HG02884 (cell line): ENCODE data around the gene FAM25C.
"Not testable (repeated sequence)": the region's sequence is repeated elsewhere in the genome, so short reads cannot be mapped to it uniquely, and the experiment has no call there.

Source experiments
- ATAC-seq: cut with Tn5 transposase; IDR thresholded peaks from one replicate; pipeline ENCODE4 v1.9.1; 2021; ENCODE audit warnings: mild to moderate bottlenecking, moderate library complexity; ENCODE audit not compliant: unreplicated experiment

FAM25C gene

DNA sequence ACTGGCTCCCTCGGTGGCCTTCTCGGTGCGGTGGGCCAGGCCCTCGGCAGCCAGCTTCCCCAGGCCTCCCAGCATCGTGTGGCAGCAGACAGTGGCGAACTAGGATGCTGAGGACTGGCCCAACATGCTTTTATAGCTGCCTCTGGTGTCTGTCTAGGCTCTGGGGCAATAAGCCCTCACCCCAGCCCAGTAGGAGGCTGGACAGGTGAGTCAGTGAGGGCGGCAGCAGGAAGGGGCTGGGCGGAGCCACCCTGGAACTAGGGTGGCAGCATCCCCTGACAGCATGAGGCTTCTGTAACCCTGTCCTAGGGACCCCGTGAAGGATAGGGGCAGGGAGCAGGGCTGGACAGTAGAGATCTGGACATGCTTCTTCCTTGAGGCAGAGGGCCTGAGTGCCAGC, at the start of gene FAM25C:
TSS of gene FAM25C (minus strand) at position 101 of the 400 bp plus-strand sequence. CDS start at position 75, 26 bp downstream.
- ATAC-seq: not testable (repeated sequence)

DNA sequence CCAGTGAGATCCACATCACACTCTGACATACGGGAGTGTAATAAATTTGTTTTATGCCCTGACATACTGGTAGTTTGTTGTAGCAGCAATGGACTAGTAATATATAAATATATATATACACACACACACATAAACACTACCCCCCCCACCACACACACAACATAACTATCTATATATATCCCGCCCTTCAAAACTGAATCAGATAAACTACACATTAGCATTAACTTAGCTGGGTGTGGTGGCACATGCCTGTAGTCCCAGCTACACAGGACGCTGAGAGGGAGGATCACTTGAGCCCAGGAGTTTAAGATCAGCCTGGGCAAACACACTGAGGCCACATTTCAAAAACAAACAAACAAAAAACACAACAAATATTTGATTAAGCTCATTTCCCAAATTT, 45.0 kb upstream of the FAM25C start:
- ATAC-seq: not testable (repeated sequence)

DNA sequence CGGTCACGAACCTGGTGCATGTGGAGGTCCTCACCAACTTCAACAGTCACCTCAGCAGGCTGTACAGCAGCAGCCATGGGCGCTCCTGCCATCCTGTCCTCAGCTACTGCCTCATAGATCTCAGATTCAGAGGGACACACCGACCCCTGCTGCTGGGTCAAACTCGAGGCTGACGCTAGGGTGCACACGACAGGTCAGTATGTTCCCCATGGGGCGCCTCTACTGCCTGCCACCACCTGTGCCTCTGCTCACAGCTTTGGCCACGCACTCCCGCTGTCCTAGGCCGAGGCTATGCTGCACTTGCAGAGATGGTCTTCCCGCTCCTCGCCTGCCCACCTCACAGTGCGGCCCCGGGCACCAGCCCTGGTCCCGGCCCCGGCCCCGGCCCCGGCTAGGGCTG, 31.8 kb upstream of the FAM25C start:
- ATAC-seq: not testable (repeated sequence)

DNA sequence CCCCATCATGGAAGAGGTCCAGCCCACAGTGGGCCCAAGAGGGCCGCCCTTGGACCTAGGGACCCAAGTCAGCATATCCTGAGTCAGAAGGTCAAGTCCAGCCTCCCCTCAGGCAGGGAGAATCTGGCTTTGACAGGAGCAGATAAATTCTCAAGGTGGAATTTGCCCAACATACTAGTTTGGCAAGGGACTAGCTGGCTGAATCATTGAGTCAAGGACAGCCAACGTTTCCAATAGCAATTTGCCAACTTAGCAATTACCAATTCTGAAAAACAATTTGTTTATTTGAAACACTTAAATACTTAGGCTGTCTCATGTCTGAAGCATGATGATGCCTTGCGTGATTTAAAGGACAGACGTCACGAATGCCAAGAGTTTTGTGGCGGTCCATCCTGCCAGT, 2.7 kb upstream of the FAM25C start:
- not testable (repeated sequence) for ATAC-seq

DNA sequence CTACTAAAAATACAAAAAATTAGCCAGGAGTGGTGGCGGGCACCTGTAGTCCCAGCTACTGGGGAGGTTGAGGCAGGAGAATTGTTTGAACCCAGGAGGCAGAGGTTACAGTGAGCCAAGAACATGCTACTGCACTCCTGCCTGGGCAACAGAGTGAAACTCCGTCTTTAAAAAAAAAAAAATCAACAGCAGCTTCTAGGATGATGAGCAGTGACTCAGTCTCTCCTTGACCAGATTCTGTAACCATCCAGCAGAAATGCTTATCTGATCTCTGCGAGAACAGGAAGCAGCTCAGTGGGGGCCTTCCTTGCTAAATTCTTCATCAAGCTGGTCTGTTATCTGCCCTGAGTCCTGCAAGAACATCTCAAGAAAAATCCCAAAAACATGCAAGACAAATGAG, 5.5 kb downstream of the FAM25C start:
- not testable (repeated sequence) for ATAC-seq

DNA sequence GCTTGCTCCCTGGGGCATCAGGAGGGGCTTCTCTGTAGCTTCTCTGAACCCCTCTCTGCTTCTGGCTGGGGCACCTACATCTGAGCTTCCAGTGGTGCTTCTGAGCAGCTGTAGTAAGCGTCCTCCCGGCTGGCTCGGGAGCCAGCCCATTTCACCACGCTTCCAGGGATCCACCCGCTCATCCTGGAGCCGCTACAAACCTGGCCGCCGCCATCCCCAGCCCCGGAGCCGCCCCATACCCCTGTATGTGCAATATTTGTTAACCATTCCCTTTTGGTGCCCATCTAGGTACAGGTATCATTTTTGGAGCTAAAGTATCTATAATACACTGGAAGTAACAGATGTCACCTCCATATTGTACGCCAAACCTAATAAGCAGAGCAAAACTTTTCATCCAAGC, 7.0 kb downstream of the FAM25C start:
- ATAC-seq: not testable (repeated sequence)

DNA sequence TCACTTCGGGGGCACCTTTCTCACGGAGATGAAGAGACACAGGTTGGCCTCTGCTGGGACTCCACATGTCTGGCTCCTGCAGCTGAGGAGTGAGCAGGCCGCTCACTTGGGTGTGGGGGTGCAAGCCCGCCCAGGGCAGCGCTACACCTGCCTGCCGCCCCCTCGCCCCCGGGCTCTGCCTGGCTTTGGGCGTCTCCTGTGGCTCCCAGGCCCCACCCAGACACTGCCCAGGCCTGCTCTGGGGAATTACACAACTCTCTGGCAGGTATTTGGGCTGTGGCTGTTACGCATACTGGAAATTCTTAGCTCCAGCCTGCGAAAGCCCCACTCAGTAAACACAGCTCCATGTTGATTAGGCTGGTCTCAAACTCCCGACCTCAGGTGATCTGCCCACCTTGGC, 7.9 kb downstream of the FAM25C start:
- ATAC-seq: not testable (repeated sequence)

DNA sequence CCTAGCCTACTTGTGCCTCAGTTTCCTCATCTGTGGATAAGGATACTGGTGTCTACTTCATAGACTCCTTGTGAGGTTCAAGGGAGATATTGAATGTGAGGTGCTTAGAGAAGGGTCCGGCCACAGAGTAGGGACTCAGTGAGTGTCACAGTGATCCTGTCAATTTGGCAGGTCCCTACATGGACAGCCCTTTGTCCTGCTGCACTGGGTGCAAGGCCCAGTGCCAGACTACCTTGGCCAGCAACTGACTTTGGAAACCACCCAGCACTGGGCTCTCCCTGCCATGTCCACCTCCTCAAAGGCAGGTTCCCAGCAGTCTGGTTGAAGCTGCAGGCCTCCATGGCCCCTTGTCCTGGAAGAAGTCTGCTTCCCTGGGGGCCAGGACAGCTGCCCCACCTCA, 9.5 kb downstream of the FAM25C start:
- ATAC-seq: not testable (repeated sequence)

DNA sequence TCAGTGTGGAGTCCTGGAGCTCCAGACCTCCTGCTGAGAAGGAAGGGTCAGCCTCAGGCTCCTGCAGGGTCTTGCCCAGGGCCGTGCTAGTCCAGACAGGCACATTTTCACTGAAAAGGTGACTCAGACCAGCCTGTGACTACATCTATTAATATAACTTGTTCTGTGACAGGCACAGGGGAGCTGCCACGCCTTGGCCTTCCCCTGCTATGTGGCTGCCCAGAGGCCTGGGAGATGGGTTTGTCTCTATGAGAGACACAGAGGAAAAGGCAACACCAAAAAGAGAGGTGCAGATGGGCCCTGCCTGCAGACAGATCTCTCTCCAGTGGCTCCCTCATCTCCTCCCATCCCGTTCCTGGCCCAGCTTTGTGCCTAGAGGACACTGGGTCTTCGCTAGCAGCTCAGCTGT, 10.0 kb downstream of the FAM25C start:
- not testable (repeated sequence) for ATAC-seq

DNA sequence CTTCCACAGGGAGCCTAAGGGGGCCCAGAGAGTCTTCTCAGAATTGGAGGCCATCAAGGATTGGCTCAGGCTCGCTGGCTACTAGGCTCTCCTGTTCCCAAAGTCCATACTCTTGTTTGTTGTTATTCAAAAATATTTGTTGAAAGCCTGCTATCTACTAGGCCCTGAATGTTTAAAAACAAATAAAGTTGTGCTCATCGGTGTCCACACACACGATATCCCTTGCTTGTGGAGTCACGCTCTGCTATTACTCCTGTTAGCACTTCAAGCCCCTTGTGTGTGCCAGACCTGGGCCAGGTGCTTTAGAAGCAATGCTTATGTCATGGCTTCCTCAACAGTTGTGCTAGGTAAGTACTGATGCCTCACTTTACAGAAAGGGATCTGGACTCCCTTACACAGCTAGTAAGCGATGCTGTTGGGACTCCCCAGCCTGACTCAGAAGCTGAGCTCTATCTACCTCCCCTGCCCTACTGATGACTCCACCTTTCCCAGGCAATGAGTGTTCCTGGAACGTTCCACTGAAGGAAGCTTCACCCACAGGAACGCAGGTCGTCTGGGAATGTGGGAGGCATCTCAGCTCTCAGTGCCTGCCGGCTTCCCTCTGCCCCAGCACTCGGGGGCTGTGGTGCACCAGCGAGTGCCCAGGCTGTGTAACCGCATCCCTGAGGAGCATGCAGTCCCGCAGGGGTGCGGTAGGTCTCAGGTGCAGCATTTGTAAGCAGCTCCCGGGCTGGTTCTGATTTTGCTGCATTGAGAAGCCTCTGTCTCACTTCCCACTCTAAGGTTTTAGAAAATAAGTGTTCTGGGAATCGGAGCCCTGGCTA, 10.7 kb downstream of the FAM25C start:
- not testable (repeated sequence) for ATAC-seq

DNA sequence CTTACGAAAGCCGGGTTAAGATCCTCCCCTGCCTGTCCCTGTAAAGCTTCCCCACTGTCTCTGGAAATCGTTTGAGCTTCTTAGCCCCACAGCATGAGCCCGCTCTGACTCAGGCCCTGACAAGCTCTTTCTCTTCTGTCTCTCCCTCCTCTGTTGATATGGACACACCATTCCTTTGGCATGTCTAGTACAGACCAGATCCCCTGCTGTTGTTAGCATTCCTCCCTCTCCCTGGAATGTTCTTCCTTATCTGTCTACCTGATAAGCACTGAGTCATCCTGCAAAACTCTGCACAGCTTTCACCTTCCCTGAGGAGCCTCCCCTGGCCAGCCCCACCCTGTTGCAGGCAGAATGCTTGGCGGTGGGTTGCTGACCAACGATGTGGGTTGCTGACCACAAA, 11.6 kb downstream of the FAM25C start:
- ATAC-seq: not testable (repeated sequence)

DNA sequence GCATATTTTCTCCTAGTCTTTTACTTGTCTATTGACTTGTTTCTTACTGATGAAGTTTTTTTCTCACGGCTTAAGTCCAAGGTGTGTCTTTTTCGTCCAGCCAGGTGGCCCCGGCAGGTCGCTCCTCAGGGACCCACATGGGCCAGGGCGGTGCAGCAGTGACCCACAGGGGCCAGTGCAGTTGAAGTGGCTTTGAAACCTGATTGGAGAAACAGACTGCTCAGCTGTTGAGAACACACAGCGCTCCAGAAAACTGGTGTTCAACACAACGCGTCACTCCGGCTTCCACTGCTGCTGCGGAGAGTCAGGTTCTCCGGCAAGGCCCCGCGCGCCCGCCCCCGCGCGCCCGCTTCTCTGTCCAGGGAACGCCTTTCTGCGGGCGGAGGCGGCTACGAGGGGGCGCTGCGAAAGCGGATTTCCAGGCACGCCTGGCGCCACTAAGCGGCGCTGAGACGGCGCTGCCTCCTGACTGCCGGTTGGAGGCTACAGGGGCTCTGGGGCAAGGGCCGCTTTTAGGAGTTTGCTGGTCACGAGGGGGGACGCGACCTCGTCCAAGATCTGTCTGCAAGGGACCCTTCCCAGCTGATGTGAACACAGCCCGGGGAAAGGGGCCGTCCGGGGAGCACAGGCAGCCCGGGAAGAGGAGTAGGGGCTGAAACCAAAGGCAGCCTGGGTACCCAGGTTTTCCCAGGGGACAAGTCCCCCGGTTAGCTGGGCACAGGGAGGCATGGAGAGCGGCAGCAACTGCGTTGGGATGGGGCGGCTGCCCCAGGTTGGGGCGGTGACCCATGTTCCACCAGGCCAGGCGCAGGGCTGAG, 13.0 kb downstream of the FAM25C start:
- ATAC-seq: peak; percentile 75

DNA sequence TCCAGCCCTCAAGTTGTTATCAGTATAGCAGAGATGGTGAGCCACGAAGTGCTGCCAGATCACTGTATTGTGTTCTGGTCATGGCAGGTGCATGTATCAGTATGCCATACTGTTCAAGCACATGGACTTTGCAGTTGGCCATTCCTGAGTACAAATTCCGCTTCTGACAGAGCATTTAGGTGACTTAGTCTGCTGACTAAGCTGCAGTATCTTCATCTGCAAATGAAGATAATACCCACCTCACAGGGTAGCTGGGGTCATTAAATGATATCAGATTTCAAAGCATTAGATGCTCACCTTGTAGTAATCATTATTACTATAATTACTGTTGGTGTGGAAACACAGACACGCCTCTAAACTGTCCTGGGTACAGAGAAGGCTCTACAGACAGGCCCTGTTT, 24.2 kb downstream of the FAM25C start:
- ATAC-seq: not testable (repeated sequence)

DNA sequence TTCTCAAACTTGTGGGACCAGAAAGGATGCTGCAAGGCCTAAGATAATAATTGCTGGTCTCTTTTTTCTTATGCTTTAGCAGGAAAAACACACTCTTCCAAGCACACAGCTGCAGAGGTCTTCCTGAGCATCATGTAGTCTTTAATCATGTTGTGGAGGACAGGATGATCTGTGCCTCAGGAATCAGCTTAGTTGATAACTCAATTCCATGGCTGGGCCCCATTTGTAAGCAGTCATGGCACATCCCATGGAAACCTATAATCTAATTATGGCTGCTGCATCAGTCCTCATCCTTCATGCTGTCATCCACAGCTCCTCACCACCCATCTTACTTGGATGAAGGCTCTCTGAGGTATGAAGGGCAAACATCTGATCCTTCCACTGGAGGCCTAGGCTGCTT, 26.5 kb downstream of the FAM25C start:
- ATAC-seq: not testable (repeated sequence)

DNA sequence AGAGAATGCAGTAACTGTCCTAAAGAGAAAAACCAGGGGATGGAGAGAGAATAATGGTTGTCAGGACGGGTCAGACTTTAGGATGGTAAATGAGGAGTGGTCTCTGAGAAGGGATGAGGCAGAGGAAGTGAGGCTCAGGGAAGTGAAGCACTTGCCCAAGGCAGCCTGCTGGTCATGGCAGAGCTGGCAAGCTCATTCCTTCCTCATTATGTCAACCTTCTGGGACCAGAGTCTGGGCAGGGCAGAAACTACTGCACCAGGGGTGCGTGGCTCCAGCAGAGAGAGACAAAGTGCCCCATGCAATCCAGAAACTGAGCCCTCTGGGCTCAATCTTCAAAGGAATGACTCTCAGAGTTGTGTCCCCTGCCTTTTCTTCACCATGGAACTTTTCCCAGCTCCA, 27.5 kb downstream of the FAM25C start:
- not testable (repeated sequence) for ATAC-seq

DNA sequence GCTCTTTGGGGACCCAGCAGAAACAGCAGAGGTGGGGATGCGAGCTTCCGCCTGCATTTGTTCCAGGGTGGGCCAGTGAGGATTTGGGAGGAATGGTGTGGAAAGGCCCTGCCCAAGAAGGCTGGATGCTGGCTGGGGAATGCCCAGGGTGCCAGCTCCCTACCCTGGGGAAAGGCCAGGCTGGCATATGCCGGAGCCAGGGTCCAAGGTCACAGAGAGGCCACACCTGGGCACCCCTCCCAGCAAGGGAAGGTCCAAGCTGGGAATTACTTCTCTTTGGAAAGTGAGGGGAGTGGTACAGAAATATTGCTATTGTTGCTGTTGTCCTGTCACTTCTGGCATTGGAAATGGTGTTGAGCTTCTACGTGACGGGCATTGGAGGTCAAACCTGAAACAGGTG, 28.0 kb downstream of the FAM25C start:
- not testable (repeated sequence) for ATAC-seq

DNA sequence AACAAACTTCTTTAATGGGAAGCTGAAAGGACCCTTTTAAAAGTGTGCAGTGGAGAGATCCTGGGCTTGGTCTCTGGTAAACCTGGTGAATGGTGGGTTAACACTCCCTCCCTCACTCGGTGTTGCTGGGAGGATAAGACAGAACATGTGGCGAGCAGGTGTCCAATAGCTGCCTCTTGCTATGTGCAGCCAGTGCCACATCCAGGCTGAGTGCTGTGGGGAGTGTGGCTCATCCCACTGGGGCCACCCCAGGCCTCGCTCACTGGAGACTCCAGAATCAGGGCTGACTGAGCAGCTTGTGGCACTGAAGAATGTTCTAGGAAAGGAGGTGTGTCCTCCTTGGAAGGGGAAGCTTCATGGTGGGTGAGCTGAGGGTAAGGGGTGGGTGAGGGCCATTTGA, 29.5 kb downstream of the FAM25C start:
- not testable (repeated sequence) for ATAC-seq

DNA sequence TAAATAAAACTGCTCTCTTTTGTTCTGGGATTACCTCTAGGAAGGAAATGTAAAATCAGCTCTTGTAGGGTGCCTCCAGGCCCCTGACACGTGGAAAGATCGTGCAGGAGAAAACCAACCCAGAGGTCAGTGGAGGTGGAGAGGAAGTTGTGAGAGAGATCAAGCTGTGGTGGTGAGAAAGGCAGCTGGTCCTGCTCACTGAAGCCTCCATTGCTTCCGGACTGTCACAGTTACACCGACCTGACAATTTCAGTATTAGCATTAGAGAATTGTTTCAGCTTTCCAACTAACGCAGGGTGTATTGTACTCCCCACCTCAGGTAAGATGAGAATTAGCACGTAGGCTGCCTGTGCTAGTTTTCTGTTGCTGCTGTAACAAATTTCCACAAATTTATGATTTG, 30.6 kb downstream of the FAM25C start:
- ATAC-seq: not testable (repeated sequence)

DNA sequence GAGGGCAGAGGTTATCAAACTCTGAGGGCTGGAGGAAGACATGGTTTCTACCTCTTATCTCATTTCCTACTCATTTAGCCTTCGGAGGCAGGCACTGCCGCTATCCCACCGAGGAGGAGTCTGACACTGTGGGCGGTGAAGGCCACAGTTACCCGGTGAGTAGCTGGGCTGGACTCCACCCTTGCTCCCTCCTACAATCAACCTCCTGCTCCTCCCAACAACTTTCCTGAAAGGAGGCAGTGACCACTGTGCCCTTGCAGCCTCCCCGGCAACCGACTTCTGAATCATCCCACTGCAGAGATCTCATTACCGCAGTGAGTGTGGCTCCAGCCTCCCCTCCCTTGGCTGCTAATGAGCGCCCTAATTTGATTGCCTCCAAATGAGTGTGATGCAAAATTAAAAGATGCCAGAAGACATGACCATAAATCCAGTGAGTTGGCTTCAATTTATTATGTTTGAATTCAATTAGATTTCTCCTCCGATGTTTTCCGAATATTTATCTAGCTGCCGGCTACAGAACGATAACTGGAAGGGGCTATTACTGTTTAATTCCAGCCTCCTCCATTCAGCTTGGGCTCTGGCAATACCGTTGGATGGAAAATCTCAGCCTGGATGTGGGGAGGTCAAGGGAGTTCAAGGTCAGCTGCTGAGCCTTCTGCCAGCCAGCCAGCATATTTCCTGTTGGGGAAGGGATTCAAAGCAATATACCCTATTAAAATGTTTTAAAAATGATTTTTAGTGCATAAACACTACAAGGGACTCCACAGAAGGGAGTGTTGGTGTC, 35.1 kb downstream of the FAM25C start:
- not testable (repeated sequence) for ATAC-seq

DNA sequence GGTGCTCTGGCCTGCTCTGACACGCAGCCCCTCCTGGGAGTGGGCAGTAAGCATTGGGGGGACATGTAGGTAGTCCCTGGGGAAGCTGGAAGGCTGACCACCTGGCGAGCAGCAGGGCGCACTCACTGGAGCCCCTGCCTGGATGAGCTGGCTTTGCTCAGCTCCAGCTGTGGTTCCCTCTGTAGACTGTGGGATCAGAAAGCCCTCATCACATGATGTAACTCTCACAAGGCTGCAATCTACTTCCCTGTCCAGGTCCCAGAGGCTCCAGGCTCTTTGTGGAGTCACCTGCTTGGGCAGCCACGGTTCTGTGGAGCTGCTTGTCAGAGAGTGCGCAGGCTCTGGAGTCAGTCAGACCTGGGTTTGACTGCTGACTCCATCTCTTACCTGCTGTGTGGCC, 36.8 kb downstream of the FAM25C start:
- not testable (repeated sequence) for ATAC-seq

DNA sequence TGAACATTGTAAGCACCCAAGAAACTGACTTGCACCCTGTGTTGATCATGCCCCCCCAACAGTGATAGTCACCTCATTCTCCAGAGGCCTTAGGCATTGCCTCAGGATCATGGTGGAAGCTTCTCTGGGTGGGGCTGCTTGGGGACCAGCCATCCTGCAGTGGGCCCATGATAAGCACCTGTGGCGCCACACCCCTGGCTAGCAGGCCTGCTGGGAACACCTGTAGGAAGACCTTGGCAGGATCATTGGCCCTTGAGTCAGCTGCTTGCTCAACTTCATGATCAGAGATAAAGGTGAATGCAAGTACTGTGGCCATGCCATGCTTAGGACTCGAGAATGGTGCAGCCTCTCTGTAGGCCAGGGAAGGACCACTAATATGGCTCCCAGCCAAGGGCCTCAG, 38.9 kb downstream of the FAM25C start:
- not testable (repeated sequence) for ATAC-seq
